Astrocyte of the cerebellum (primary cell): ENCODE results near the gene ESR2.

Experiments
- DNase-seq: peaks from one replicate; pipeline ENCODE4 v3.0.0-alpha.2; 2011; ENCODE audit warnings: low read depth
- H3K4me3 ChIP-seq: 2 replicates; pipeline ENCODE4 v1.5.1; 2011; ENCODE audit warnings: mild to moderate bottlenecking, low read depth, low read length, moderate library complexity
- in situ Hi-C: cut with HindIII; loops from 2 replicates; pipeline ENCODE4 v1.10.0; 2017; ENCODE audit warnings: low sequenced_read_pairs
- TF ChIP-seq, protein P1 (sequence below): IDR thresholded peaks from 2 replicates; pipeline ENCODE4 v1.5.1; 2012; ENCODE audit warnings: low read length, low read depth, moderate library complexity, mild to moderate bottlenecking; ENCODE audit errors: missing control alignments

Gene ESR2

DNA sequence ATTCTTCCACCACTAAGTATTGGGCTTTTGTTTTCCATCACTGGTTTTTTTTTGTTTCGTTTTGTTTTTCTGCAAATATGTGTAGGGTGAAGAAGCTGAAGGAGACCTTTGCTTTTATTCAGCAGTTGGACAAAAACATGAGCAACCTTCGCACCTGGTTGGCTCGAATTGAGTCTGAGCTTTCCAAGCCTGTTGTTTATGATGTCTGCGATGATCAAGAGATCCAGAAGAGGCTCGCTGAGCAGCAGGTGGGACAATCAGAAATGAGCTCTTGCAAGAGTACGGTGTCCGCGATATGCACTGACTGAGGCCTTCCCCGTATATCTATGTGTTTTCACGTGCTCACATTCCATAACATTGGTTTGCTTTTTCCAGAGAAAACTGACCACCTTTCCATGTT, 91.5 kb downstream of the ESR2 start:
- H3K4me3 ChIP-seq, result no peak overlapping the region
- TF ChIP-seq, protein P1, sequence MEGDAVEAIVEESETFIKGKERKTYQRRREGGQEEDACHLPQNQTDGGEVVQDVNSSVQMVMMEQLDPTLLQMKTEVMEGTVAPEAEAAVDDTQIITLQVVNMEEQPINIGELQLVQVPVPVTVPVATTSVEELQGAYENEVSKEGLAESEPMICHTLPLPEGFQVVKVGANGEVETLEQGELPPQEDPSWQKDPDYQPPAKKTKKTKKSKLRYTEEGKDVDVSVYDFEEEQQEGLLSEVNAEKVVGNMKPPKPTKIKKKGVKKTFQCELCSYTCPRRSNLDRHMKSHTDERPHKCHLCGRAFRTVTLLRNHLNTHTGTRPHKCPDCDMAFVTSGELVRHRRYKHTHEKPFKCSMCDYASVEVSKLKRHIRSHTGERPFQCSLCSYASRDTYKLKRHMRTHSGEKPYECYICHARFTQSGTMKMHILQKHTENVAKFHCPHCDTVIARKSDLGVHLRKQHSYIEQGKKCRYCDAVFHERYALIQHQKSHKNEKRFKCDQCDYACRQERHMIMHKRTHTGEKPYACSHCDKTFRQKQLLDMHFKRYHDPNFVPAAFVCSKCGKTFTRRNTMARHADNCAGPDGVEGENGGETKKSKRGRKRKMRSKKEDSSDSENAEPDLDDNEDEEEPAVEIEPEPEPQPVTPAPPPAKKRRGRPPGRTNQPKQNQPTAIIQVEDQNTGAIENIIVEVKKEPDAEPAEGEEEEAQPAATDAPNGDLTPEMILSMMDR, result no peak
- in situ Hi-C loops, result loop anchor here (5.0 kb wide), 1 partner anchor 35 kb away; no protein-coding TSS in a partner anchor
- no peak for DNase-seq

DNA sequence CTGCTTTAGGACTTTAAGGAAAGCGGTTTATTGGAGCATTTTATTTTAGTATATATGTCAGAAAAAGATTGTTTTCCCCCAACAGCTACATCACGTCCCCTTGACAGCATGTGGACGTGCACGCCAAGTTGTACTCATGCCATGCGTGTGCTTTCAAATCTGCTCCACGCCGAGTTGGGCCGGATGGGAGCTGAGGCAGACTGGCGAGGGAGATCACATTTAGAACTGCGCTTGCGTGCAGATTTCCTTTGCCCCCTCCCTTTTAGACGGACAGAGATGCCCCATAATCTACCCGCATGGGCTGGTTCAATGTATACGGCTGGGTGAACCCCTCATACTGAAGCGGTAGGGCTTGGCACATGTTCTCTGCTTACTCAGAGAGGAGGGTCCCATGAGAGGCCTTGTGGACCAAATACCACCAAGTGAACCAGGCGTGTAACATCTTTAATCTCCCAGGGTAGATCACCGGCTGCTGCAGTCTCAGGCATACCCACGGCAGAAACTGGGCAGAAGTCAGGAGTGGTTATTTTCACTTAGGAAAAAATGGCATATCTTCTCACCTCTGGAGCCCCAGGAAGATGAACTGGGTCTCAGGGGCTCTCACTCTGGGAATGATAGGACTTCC, 92.1 kb downstream of the ESR2 start:
- no peak overlapping the region for H3K4me3 ChIP-seq
- TF ChIP-seq, protein P1, result no peak
- no peak for DNase-seq
- in situ Hi-C loops, result loop anchor here (5.0 kb wide), 1 partner anchor 35 kb away; no protein-coding TSS in a partner anchor

DNA sequence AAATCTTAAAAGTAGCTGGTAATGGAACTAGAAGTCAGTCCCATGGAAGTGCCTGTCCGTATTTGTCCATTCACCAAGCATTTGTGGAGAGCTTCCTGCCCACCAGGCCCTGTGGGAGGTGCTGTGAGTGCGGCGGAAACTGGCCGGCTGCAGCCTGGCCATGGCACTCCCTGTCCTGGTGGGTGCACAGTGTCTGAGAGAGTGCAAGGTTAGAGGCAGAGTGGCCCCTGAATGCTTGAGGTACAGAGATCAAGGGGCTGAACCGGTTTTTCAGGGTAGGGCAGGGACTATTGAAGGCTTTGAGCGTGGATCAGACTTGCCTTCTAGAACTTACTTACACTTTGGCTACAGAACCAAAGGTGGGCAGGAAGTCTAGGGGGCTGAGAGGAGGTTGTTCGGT, 92.9 kb downstream of the ESR2 start:
- in situ Hi-C loops, result loop anchor here (5.0 kb wide), 1 partner anchor 34 kb away; no protein-coding TSS in a partner anchor
- DNase-seq, result no peak
- TF ChIP-seq, protein P1, result no peak
- no peak overlapping the region for H3K4me3 ChIP-seq

DNA sequence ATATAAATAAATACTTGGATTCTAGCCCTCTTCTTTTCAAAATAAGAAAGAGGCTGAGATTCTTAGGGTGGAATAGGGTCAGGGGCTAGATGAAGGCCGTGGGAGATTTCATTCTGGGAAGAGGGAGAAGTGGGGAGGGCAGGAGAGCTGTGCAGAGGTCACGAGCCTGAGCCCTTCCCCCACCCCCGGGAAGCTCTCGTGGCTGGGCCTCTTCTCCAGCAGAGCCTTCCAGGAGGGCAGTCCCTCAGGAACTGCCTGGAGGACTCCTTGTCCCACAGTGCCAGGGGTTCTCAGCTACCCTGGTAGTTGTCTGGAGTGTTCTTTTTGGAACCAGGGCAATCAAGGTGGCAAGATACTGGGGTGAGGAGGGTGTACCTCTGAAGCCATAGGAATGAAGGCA, 94.0 kb downstream of the ESR2 start:
- no peak overlapping the region for H3K4me3 ChIP-seq
- no peak for DNase-seq
- TF ChIP-seq, protein P1, result no peak
- in situ Hi-C loops, result loop anchor here (5.0 kb wide), 1 partner anchor 33 kb away; no protein-coding TSS in a partner anchor

DNA sequence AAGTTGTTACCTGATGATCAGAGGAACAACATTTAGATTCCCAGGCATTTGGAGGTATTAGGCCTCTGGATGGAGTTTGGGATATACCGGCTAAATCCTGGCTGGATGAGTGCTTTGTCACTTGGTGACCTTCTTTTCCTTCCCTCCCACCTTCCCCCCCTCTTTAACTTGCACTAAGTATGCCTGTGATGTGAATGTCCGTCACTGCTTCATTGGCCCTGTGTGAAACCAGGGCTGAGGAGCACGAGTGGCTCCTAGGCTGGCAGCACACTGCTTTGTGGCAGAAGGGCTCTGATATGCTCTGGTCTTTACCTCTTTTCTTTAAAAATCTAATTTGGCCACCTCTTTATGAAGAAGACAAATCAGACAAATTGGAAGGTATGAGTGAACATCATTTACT, 95.7 kb downstream of the ESR2 start:
- TF ChIP-seq, protein P1, result no peak
- in situ Hi-C loops, result no loop called here
- H3K4me3 ChIP-seq, result no peak overlapping the region
- DNase-seq, result no peak

DNA sequence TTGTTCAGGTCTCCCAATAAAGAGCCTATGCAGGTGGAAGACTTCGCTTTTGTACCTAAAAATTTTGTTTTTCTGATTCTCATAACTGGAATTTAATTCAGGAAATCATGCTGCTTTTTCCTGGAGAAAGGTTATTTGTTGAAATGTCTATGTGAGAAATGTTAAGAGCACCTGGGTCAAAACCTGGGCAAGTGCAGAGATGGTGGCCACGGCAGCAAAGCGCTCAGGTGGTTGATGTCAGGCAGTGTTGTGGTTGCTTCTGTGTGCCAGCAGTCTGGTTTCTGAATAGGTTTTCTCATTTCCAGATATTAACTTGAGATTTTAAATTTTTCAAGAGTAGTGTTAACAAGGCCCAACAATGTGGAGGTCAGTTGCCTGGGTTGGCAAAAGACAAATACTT, 96.2 kb downstream of the ESR2 start:
- in situ Hi-C loops, result no loop called here
- TF ChIP-seq, protein P1, result no peak
- DNase-seq, result no peak
- H3K4me3 ChIP-seq, result no peak overlapping the region
